Forelimb muscle (tissue), 1 donor: Measurements from ENCODE around the gene OLFM1. TPM values are rescaled to one million over a fixed set of nuclear protein-coding genes. Genes with fewer than 3 reads are reported as not detected.
"Not testable (repeated sequence)": the region's sequence is repeated elsewhere in the genome, so short reads cannot be mapped to it uniquely, and the experiment has no call there.

Experiments
- DNase-seq: peaks from one replicate; pipeline ENCODE4 v3.0.0-alpha.2; 2013; ENCODE audit warnings: low read depth
- polyA plus RNA-seq: library from polyadenylated mRNA; unstranded; fragments of 120-200 nt; gene quantifications from one replicate; pipeline ENCODE4 v1.2.1, GENCODE V29; 2013; ENCODE audit not compliant: insufficient read length

OLFM1 gene
- polyA plus RNA-seq, 1 donor: 2.7 TPM

DNA sequence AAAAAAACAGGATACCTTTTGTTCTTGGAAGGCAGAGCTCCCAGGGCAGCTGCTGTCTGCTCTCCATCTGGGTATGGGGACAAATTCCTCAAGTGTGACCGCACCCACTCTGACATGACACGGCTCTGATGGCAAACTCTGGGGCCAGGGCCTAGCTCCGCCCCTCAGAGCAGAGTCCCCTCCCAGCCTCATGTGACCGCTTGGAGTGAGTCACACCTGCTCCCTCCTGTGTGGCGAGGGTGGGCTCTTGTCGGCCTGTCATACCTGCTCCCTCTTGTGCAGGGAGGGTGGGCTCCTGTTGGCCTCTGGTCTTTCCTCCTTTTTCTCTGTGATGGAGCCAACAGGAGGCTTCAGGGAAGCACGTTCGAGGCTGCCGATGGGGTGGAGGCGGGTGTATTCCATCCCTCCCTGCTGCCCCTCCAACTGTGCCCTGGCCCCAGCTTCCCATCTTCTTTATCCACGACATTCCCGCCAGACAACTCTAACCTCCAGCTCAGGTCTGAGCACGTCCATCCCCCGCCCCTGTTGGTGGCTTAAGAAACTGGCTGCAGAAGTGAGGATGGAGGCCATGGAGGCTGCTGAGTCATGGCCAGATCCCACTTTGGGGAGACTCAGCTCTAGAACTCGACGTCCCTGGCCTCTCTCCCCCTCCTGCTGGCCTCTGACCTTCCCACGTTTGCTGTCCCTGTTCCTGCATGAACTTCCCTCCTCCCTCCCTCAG, 65.3 kb downstream of the OLFM1 start:
- DNase-seq: no peak

DNA sequence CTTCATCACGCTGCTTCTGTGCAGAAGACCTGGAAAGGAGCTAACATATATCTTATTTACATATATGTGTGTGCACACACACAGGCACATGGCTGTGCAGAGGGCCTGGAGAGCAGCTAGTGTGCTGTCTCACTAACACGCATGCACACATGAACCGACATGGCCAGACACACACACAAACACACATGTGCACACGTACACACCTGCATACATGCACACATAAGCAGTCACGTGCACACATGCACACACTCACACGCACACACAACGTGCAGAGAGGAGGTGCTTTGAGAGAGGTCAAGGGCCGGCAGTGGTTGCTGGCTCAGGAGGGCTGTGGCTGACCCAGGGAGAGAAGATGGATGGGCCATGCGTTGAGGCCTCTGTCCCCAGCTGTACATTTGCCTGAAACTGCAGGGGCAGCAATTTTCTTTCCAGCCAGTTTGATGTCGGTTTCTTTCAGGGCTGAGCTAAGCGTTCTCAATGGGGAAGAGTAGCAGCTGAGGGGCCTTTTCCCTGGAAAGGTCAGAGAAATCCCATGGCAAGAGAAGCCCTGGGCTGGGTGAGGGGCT, 66.7 kb downstream of the OLFM1 start:
- no peak for DNase-seq

DNA sequence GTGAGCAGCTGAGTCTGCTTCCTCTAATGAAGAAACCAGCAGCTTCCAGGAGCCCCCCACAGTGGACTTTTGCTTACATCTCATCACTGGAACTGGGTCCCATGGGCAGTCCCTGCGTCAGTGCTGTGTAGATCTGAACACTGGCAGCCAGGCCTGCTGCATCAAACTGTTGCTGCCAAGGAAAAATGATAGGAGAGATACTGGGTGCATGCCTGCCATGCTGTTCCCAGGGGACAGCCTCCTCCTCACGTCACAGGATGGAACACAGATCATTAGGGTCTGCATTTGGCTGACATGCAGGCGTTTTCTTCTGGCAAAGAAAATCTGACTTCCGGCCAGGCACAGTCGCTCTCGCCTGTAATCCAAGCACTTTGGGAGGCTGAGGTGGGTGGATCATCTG, 67.9 kb downstream of the OLFM1 start:
- DNase-seq: no peak

DNA sequence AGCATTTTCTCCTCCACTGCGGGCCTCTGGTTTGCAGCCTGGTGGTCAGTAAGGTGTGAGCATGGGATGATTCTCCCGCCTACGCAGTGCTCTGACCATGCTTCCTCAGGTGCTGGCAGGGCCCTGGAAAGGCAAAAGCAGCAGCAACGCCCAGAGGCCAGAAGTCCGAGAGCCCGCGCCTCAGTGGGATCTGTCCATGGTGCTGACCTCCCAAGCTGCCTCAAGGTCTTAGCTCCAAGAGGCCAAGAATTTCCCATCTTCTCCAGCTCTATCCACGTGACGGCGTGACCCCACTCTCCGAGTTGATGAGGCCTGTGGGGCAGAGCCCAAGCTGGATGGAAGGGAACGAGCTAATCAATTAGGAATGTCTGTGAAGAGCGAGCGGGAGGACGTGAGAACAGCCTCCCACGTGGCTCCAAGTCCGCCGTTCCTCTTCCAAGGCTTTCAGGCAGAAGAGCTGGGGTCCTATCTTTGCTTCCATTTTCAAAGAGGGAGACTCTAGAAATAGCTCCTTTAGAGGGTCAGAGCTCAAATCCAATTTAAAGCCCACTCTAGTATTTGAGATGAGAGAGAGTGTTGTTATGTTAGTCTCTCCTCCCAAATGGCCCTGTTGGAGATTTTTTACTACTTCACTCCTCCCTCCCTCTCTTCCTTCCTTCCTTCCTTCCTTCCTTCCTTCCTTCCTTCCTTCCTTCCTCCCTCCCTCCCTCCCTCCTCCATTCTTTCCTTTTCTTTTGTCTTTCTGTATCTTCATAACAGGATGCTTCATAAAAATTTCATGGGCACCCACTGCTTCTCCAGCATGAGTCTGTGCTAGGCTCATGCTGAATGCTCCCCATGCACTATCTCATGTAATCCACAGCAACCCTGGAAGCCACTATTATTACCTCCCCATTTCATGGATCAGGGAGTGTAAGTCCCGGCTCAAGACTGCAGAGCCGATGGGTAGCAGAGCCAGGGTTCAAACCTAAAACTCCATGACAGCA, 69.3 kb downstream of the OLFM1 start:
- DNase-seq: peak; percentile 43

DNA sequence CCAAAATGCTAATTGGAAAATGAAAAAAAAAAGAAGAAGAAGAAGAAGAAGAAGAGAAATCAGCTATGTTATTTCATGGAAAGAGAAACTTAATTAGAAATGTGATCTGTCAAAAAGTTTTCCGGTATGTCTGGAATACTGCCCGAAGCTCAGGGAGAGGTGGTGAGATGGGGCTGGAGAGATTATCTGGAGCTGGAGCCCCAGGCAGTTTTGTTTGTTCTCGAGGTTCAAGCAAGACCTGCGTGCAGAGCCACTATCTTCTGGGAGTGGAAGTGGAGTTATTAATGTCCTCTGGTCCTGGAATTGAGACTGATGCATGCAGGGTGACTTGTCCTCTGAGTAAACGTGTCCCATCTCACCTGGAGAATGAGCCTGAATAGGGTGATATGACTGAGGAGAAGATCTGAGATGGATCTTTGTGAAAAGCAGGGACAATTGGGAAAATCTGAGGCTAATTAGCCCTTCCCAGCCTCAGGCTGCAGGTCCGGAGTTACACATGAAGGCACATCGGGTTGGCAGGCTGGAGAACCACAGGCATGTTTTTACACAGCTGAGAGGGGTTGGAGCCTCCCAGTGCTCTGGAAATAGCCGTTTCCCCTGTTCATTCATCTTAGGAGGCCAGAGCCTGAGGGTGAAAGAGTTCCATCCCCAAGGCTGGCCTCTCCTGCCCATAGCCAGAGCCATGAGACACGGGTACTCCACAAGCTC, 70.5 kb downstream of the OLFM1 start:
- DNase-seq: no peak

DNA sequence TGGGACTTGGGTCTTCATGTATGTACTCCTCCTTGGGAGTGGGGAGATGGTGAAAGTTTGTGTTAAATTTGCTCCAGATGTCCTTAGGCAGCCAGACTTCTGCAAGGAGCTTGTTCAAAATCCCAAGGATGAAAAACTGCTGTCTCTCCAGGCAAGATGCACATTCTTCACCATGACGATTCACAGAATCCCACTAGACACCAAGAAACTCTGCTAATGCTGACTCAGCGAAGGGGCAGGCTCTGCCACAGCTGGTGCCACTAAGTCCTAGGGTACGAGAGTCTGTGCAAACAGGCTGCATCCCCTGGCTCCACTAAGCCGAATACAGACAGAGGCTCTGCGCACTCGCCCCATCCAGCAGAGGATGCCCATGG, 71.1 kb downstream of the OLFM1 start:
- DNase-seq: no peak

DNA sequence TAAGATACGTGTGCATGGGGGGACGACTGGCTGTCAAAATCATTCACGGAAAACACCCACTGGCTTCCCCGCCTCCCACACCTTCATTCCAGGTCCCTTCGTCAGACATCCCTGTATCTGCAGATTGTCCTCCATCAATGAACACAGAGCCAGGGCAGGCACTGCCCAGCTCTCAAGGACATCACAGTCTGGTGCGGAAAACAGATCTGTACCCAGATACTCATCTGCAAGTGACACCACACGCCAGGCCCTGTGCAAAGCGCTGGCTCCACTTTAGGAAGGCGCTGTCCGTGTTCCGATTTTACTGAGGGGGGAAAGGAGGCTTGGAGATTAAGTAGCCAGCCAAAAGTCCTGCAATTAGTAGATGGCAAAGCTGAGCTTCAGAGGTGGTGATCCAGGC, 72.3 kb downstream of the OLFM1 start:
- DNase-seq: no peak

DNA sequence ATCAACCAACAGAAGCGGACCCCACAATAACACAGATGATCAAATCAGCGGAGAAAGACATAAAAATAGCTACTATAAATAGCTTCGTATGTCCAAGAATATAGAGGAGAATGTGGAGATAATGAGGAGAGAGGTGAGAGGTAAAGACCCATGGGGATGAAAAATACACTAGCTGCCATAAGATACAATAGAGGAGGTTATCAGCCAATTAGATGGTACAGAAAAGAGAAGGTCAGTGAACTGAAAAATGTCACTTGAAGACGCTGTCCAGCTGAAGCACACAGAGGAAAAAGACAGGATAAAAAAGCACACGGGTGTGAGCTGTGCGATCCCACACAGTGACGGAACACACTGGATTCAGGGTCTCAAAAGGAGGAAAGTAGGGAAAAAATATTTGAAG, 73.4 kb downstream of the OLFM1 start:
- no peak for DNase-seq

DNA sequence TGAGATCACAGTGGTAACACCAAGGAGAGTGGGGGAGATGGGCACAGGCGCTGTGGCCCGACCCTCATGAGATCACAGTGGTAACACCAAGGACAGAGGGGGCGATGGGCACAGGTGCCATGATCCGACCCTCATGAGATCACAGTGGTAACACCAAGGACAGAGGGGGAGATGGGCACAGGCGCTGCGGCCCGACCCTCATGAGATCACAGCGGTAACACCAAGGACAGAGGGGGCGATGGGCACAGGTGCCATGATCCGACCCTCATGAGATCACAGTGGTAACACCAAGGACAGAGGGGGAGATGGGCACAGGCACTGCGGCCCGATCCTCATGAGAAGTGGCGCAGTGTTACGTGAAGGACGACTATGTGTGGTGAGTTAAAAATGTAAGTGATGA, 75.1 kb downstream of the OLFM1 start:
- not testable (repeated sequence) for DNase-seq

DNA sequence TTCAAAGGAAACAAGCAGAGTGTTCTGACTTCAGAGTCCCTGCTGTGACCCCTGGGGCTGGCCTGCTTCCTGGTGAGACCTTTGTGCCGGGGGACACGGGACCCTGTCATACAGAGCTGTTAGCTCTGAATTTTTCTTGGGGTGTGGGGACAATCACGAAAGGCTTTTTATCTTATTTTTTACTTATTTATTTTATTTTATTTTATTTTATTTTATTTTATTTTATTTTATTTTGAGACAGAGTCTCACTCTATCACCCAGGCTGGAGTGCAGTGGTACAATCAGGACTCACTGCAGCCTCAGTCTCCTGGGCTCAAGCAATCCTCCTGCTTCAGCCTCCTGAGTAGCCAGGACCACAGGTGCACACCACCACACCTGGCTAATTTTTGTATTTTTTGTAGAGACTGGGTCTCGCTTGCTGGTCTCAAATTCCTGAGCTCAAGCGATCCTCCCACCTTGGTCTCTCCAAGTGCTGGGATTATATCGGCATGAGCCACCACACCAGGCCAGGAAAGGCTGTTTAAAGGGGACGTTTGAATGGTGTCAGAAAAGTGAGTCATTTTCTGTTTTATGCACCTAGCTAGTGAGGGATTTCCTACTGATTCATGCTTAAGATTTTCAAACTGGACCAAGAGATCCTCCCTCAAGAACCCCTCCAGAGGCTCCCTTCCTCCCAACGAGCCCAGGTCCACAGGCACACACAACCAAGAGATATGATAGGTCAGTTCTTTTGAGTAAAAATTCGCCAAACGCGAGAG, 75.7 kb downstream of the OLFM1 start:
- no peak for DNase-seq

DNA sequence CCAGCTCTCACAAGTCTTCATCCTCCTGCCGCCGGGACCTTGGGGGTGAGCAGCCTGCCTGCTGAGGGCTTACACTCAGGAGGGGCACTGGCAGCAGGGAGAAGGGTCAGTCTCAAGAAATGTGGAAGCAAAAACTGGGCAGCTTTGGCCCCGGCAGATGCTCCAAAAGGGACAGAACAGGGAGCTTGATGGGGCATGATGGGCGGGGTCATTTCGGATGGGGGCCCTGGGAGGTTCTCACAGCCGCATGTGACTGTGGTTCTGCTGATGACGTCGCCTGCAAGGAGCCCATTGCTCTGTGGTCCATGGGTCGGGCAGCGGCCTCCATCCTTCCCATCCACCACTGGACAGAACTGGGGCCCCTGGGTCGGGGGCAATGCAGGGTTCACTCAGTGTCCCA, 76.6 kb downstream of the OLFM1 start:
- no peak for DNase-seq

DNA sequence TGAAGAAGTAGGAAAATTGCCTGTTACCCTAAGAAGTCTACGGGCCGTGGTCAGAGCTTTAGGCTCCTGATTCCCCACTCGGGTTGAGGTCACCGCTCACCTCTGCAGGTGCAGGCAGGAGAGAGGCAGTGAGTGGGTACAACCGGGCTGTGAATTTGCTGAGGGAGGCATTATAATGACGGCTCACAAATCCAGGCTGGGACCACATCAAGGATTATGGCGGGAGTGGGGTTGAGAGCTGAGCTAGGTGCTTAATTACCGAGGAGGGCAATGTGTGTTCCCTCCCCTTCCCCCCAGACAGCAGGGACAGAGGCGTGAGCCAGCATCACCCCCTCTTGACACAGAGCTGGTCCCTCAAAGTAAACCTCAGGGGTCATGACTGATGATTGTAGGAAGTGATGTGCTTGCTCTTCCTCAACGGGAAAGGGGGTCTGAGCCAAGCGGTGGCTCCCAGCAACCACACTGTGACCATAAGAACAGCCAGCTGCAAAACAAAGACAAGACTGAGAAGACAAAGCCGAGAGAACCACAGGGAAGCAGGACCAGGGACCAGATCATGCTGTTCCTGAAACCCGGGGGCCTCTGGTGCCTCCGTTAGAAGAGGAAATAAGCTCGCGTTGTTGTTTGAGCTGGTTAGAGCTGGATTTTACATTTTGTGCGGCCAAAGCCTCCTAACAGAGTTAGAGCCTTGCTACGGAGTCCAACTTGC, 77.7 kb downstream of the OLFM1 start:
- no peak for DNase-seq

DNA sequence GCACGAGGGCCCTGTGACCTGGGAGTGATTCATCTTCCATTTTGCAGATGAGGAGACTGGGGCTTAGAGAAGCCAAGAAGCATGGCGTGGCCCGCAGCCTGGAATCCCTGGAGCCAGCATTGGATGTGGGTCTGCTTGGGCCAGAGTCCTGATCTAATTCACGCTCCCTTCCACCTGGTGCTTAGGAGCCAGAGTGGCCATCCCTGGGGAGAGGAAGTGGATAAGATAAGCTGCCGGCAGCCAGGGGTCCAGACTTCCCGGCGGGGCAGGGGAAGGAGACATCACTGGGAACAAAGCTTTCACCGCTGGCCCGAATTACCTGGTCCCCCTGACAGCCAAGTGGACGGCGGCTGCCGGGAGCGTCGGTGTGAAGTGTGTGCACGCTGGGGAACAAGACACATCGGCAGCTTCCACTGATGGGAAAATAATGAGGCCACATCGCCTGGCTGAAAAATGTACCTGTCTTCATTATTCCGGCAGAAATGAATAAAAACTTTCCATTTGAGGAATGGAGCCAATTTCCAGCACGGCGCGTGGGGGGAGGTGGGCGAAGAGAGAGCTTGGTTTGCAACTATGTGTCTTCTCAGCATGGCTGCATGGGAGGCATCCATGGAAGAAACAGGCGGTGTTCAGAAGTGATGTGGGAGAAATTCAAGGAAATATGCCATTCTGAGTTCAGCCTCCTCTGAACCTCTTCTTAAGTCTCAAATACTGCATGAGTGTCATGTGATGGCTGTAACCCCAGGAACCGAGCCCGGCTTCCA, 78.5 kb downstream of the OLFM1 start:
- DNase-seq: no peak

DNA sequence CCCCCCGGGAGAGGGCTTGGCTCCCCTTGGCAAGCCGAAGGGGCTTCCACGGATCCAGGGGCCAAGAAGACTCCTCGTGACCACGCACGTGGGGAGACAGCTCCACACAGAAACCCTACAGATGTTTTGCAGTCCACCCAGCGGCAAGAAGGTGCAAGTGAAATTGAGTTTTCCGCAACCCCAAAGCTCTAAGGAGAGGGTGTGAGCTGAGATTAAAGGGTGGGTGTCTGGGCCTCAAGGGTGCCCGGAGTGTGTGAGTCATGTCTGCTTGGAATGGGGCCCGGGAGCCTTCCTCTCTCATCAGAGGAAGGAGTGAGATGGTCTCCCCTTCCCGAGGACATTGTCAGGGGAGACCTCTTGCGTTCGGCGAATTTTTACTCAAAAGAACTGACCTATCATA, 79.1 kb downstream of the OLFM1 start:
- no peak for DNase-seq

DNA sequence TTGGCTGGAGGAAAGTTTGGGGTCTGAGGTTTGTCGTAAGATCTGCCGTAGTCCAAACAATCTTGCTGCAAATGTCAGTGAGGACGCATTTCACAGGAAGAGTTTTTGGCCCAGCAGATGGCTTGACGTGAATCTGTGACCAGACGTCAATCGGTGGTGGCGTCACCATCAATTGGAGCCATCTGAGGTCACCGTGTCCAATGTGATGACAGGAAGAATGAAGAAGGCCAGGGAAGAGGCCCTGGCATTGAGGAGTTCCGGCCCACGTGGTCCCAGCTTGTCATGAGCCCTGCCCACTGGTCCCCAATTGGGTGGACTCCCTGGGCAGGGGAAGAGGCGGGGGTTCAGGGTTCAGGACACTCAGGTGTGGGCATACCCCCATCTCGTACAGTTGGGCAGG, 79.9 kb downstream of the OLFM1 start:
- DNase-seq: no peak

DNA sequence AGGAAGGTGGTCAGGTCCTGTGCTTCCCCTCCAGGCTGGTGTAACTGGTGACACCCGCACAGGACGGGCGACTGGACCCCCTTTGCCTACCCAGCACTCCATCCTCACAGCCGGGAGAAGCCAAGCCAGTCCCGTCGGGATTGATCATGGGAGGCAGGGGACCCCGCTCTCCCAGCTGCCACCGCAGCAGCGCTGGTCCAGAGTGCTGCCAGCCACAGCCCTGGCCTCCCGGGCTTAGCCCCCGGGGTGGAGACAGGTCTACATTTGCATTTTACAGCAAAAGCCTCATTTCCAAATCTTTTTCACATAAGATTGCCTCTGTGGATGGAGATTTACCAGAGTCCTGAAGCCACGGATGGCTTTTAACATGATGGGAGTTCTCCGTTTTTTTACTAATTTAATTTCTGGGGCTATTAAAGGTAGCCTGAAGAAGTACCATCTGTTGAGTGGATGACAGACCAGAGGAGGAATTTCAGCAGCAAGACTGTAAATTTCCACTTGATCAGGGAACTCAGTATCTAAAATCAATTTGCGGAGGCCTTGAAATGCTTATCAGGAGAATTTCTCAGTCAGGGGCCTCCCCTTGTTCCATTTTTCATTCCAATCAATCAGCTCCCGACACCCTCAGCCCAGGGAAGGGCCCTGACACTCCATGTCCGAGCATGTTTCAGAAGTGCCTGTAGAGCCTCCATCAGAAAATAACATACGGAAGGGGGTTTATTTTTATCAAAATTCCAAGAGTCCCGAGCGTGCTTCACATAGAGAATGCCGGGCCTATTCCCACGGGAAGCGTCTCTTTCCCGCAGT, 80.6 kb downstream of the OLFM1 start:
- no peak for DNase-seq

DNA sequence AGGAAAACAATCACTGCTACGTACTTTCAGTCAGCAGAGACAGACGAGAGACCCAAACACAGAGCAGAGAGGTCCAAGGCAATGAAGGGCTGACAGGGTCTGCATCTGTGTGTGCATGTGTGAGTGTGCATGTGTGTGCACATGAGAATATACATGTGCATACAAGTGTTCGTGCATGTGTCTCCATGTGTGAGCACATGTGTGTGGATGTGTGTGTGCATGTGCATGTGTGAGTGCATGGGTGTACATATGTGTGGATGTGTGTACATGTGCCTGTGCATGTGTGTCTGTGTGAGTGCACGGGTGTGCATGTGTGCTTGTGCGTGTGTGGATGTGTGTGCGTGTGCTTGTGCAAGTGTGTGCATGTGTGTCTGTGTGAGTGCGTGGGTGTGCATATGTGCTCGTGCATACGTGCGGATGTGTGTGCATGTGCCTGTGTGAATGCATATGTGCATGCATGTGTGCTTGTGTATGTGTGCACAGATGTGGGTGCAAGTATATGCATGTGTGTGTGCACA, 82.3 kb downstream of the OLFM1 start:
- DNase-seq: no peak

DNA sequence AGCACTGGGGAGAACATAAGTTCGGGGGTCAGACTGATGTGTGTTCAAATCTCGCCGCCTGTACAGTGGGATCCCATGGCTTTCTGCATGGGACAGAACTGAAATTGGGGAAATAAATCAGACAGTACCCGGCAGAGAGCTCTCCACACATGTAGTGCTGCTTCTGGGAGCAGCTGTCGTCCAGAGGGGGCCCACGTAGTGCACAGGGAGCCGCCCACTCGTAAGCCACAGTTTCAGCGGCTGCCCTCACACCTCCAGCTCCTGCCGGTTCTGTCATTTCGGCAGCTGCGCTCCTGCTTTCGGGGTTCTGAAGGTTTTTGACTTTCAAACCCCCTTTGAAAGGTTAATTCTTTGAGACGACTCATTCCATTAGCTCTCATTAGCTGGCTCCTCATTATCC, 83.1 kb downstream of the OLFM1 start:
- DNase-seq: no peak
